ENCODE results near the gene ANG. TPM values are rescaled to one million over a fixed set of nuclear protein-coding genes. Genes with fewer than 3 reads are reported as not detected.
"Not testable (repeated sequence)": the region's sequence is repeated elsewhere in the genome, so short reads cannot be mapped to it uniquely, and the experiment has no call there.

The ANG gene
- polyA plus RNA-seq, 1 donor = 2.0 TPM

- DNase-seq (ENCODE audit: low read depth) = no peak
These were observed 10.4 kb downstream of the ANG start for GRCh38 chr14:20698934-20699333.

GRCh38 chr14:20699931-20700330, 11.4 kb downstream of the ANG start:
- no peak for DNase-seq (ENCODE audit: low read depth)

GRCh38 chr14:20700965-20701364, 12.4 kb downstream of the ANG start:
- DNase-seq (ENCODE audit: low read depth) = not testable (repeated sequence)

GRCh38 chr14:20706657-20707355, 18.2 kb downstream of the ANG start:
- DNase-seq (ENCODE audit: low read depth) = no peak

- DNase-seq (ENCODE audit: low read depth) = no peak
These were observed 19.1 kb downstream of the ANG start for GRCh38 chr14:20707622-20708021.

GRCh38 chr14:20711261-20711660, 22.7 kb downstream of the ANG start:
- DNase-seq (ENCODE audit: low read depth) = no peak

- DNase-seq (ENCODE audit: low read depth) = no peak
These were observed 23.1 kb downstream of the ANG start for GRCh38 chr14:20711685-20712084.

GRCh38 chr14:20712904-20713303, 24.3 kb downstream of the ANG start:
- no peak for DNase-seq (ENCODE audit: low read depth)

- DNase-seq (ENCODE audit: low read depth) = no peak
These were observed 26.2 kb downstream of the ANG start for GRCh38 chr14:20714593-20715250.

GRCh38 chr14:20719777-20720176, 31.2 kb downstream of the ANG start:
- no peak for DNase-seq (ENCODE audit: low read depth)

- no peak for DNase-seq (ENCODE audit: low read depth)
These were observed 32.2 kb downstream of the ANG start for GRCh38 chr14:20720741-20721140.

GRCh38 chr14:20722016-20722415, 33.5 kb downstream of the ANG start:
- no peak for DNase-seq (ENCODE audit: low read depth)

GRCh38 chr14:20723488-20723887, 34.9 kb downstream of the ANG start:
- no peak for DNase-seq (ENCODE audit: low read depth)

- DNase-seq (ENCODE audit: low read depth) = not testable (repeated sequence)
These were observed 37.6 kb downstream of the ANG start for GRCh38 chr14:20726121-20726520.

GRCh38 chr14:20726531-20726930, 38.0 kb downstream of the ANG start:
- no peak for DNase-seq (ENCODE audit: low read depth)

GRCh38 chr14:20730891-20731290, 42.3 kb downstream of the ANG start:
- DNase-seq (ENCODE audit: low read depth) = no peak

GRCh38 chr14:20732477-20732876, 43.9 kb downstream of the ANG start:
- DNase-seq (ENCODE audit: low read depth) = no peak

GRCh38 chr14:20732979-20733635, 44.5 kb downstream of the ANG start:
- no peak for DNase-seq (ENCODE audit: low read depth)

GRCh38 chr14:20733684-20734429, 45.3 kb downstream of the ANG start:
- no peak for DNase-seq (ENCODE audit: low read depth)

GRCh38 chr14:20734430-20734806, 45.9 kb downstream of the ANG start:
- DNase-seq (ENCODE audit: low read depth) = no peak

- not testable (repeated sequence) for DNase-seq (ENCODE audit: low read depth)
These were observed 49.7 kb downstream of the ANG start for GRCh38 chr14:20738292-20738691.

- DNase-seq (ENCODE audit: low read depth) = no peak
These were observed 53.6 kb downstream of the ANG start for GRCh38 chr14:20742132-20742531.

All from forelimb muscle (tissue), 1 donor.